Inflammatory macrophage treated with lipopolysaccharide for 1 hour (primary cell): ENCODE measurements around the gene CHL1.

Source experiments
- DNase-seq, 2 donors: peaks; one replicate each; pipeline ENCODE4 v3.0.0-alpha.2; 2020 to 2022

The CHL1 gene

GRCh38 chr3:217099-217813 lies 20.7 kb downstream of the CHL1 start:
- DNase-seq, result no peak

GRCh38 chr3:217948-218347 lies 21.4 kb downstream of the CHL1 start:
- no peak for DNase-seq

DNA sequence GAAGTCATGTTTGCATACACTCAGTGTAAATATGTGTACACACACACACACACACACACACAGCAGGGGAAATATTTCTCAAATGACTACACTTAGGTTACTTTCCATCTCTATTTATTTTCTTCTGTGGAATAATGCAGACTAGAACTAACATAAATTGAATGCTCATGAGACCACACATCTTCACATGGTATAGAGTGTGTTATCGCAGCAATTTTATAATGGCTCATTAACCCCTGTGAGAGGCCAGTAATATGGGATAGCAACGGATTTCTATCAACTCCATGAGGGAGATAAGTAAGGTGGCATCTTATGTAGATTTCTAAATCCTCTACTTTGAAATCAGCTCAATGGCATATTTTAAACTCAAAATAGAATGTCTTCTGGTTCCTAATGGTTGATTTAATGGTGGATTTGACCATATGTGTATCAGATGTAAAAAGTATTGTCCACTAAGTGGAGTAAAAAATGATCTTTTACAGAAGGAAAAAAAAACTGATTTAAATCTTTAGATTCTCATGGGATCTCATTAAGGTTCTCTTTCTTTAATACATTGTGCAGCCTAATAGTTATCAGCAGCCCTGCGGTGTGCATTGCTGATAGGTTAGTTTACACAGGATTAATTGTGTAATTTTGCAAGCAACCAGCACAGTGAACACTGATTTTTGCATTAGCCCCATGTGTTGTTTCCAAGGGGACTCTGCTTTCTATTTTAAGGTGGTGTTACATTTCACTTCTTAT lies 32.0 kb downstream of the CHL1 start:
- DNase-seq, result no peak

GRCh38 chr3:229183-229661 lies 32.7 kb downstream of the CHL1 start:
- DNase-seq, result no peak

DNA sequence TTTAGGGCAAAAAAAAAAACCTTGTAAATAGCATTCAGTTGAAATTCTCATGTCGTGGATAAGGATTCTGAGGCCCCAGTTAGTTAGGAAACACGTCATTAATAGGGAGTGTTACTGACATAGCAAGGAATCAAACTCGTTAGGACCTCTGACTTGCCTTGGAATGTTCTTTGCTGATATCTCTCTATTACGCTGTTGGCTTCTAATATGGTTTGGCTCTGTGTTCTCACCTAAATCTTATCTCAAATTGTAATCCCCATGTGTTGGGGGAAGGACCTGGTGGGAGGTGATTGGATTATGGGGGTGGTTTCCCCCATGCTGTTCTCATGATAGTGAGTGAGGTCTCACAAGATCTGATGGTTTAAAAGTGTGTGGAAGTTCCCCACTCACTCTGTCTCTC lies 40.3 kb downstream of the CHL1 start:
- DNase-seq, result no peak

GRCh38 chr3:242602-243355 lies 46.2 kb downstream of the CHL1 start:
- no peak for DNase-seq

DNA sequence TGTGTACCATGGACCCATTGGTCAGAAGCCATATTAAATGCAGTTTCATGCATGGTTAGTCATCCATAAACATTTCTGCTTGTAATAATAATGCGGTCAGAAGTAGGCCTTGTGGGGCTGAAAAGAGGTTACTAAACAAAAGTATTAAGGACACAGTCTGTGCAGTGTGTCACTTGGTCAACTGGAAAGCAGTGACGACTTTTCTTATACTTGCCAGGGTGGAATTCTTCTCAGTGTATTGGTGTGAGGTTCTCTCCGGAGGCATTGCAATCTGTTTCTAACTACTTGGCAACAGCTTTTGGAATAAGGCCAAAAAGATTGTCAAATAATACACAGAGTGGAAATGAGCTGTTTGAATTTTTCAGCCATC lies 46.8 kb downstream of the CHL1 start:
- DNase-seq, result no peak

- DNase-seq, result no peak
These were observed 47.5 kb downstream of the CHL1 start for GRCh38 chr3:244041-244440.

DNA sequence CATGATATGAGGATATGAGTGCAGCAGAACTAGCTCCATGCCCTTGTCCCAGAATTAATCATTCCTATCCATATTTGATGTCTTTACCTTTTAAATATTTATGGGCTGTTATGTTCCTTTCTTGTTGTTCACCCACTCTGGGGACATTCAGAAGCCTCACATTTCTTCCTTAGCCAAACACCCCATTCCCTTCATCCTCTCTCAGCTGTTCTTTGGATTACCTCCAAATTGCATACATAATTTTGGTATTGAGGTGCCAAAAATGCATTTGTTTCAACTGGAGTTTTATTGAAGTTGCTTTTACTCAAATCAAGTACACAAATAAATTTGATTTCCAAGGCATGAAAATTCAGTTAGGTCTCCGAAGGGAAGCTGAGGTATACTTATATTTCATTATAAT lies 51.4 kb downstream of the CHL1 start:
- no peak for DNase-seq

- no peak for DNase-seq
These were observed 52.4 kb downstream of the CHL1 start for GRCh38 chr3:248864-249520.

DNA sequence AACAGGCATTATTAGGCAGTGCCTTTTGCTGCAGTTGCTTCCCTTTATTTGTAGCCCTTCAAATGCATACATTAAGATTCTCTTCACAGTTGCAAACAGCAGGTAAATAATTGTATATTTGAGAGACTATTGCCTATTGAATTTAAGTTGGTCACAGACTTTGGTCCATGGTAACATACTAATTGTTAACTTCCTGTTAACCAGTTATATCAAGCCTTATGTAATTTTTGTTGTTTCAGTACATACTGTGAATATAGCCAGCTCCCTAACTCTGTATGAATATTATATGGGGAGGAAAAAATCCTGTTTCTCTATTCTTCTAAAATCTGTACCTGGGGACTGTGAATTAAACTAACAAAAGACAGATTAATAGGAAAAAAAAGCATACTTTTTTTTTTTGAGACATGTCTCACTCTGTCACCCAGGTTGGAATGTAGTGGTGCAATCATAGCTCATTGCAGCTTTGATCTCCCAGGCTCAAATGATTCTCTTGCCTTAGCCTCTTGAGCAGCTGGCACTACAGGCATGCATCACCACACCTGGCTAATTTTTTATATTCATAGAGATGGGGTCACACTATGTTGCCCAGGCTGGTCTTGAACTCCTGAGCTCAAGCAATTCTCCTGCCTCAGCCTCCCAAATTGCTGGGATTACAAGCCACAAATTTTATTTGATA lies 53.2 kb downstream of the CHL1 start:
- DNase-seq, result no peak

- no peak for DNase-seq
These were observed 59.9 kb downstream of the CHL1 start for GRCh38 chr3:256501-256900.

DNA sequence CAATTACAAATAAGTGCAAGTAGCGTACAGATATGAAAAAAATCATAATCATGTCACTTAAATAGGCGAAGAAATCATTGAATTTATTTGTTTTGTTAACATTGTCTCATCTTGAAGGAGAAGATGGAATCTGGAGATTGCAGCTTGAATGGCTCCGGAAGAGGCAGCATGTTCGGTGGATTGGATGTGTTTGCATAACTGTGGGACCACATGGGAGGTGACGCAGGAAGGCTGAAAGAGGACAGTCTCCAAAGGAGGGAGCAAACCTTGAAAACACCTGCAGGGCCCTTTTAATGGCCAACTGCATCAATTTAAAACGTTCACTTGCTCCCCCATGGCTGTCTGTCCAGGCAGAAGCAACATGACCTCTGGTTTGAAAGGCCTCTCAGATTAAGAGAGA lies 61.3 kb downstream of the CHL1 start:
- DNase-seq, result no peak

DNA sequence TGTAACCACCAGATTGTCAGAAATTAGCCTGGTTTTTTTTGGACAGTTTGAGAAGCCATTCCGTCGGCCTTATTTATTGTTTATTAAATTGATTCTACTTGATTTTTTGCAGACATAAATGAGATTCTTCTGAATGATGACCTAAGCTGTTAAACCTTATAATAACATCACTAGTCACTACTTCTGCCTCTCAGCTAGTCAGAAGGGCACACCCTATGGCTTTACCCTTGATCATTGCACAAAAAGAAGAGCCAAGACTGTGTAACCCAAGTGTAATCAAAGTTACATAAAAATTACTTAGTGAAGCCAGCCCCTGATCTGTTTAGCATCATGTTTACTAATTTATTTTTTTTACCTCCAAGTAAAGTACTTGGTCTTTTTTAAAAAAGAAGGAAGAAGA lies 64.3 kb downstream of the CHL1 start:
- no peak for DNase-seq

DNA sequence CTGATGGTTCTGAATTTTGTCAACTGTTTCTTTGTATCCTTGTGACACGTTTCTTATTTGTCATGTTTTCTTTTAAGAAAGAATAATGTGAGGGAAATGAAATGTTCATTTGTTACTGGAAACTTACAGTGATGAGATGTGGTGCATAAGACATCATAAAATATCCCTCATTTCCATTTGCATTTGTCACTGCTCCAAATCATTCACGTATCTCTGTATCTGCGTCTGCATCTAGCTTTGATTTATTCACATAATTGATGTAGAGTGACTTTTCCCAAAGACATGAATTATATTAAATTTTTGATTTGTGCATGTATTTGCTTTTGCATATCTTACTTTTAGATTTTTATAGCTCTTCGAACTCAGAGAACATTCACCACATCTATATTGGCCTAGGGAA lies 66.8 kb downstream of the CHL1 start:
- DNase-seq, result no peak

- DNase-seq, result no peak
These were observed 68.0 kb downstream of the CHL1 start for GRCh38 chr3:264394-265156.

GRCh38 chr3:267101-267500 lies 70.5 kb downstream of the CHL1 start:
- no peak for DNase-seq

GRCh38 chr3:270688-271087 lies 74.1 kb downstream of the CHL1 start:
- no peak for DNase-seq

GRCh38 chr3:274927-275326 lies 78.4 kb downstream of the CHL1 start:
- no peak for DNase-seq

DNA sequence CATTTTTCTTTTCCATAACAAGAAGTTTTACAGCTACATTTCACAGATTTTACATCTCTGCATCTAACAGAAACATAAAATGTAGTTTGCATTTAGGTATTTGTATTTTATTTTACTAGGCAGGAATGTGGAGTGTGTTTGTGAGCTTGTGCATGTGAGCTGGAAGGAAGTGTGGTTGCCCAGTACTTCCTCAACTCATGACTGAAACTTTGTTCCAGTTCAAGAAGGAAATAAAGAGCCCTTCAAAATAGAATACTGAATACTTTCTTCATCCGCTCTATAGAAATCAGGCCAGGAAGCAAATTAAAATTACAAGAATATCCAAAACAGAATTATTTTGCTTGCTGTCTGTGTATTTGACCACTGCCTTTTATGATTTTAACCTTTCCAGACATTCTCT lies 81.3 kb downstream of the CHL1 start:
- DNase-seq, result no peak

GRCh38 chr3:278300-279064 lies 81.9 kb downstream of the CHL1 start:
- DNase-seq, result no peak
